ENCODE measurements around the gene SMAD6. TPM values are rescaled to one million over a fixed set of nuclear protein-coding genes. Genes with fewer than 3 reads are reported as not detected.

The SMAD6 gene
- total RNA-seq, 2 experiments from 2014 or later, result 0.07 to 0.24 TPM

- CTCF ChIA-PET, result interaction anchor here (1.7 kb wide), 1 partner anchor 35 kb away, joined by 5 read pairs; no protein-coding TSS in a partner anchor
Observed at GRCh38 chr15:66816201-66816600, 114.2 kb downstream of the SMAD6 start.

GRCh38 chr15:66819084-66819483, 117.0 kb downstream of the SMAD6 start:
- Mint-ChIP-seq H3K9me3 (no peaks in the 10 kb centered on the region), H3K27ac (no peak overlapping the region), H3K27me3 (no peaks in the 10 kb centered on the region), H3K4me1 (ENCODE audit: low read depth) (no peaks in the 10 kb centered on the region), H3K36me3 (no peaks in the 10 kb centered on the region), H3K4me3 (no peak overlapping the region)
- DNase-seq, result no peak
- CTCF ChIA-PET, result no interaction called here
- intact Hi-C loops (cut with micrococcal nuclease), result no loop called here
- POLR2A ChIA-PET, result no interaction called here

More at GRCh38 chr15:66816201-66816600, 114.2 kb downstream of the SMAD6 start:
- Mint-ChIP-seq H3K36me3 (no peaks in the 10 kb centered on the region), H3K4me3 (no peak overlapping the region), H3K27me3 (peaks cover 4% of the 10 kb centered on the region), H3K4me1 (ENCODE audit: low read depth) (no peaks in the 10 kb centered on the region), H3K9me3 (no peaks in the 10 kb centered on the region), H3K27ac (no peak overlapping the region)
- intact Hi-C loops (cut with micrococcal nuclease), result no loop called here
- DNase-seq, result no peak
- POLR2A ChIA-PET, result no interaction called here

GRCh38 chr15:66820481-66821176, 118.6 kb downstream of the SMAD6 start:
- no peaks in the 10 kb centered on the region for H3K4me1 Mint-ChIP-seq (ENCODE audit: low read depth)
- ChIA-PET CTCF (interaction anchor here (1.2 kb wide), 1 partner anchor 32 kb away, joined by 5 read pairs; no protein-coding TSS in a partner anchor), POLR2A (no interaction called here)
- no peaks in the 10 kb centered on the region for H3K27me3 Mint-ChIP-seq
- no peak for DNase-seq
- no peaks in the 10 kb centered on the region for H3K9me3 Mint-ChIP-seq
- H3K36me3 Mint-ChIP-seq, result no peaks in the 10 kb centered on the region
- no peak overlapping the region for H3K4me3 Mint-ChIP-seq
- H3K27ac Mint-ChIP-seq, result no peak overlapping the region
- intact Hi-C loops (cut with micrococcal nuclease), result no loop called here

GRCh38 chr15:66821307-66821706, 119.3 kb downstream of the SMAD6 start:
- Mint-ChIP-seq H3K36me3 (no peaks in the 10 kb centered on the region), H3K9me3 (no peaks in the 10 kb centered on the region), H3K4me3 (no peak overlapping the region), H3K27ac (no peak overlapping the region), H3K27me3 (no peaks in the 10 kb centered on the region), H3K4me1 (ENCODE audit: low read depth) (no peaks in the 10 kb centered on the region)
- ChIA-PET CTCF (interaction anchor here (1.2 kb wide), 1 partner anchor 31 kb away, joined by 5 read pairs; no protein-coding TSS in a partner anchor), POLR2A (no interaction called here)
- intact Hi-C loops (cut with micrococcal nuclease), result no loop called here
- DNase-seq, result no peak

- POLR2A ChIA-PET, result no interaction called here
- H3K4me3 Mint-ChIP-seq, result no peak overlapping the region
- H3K36me3 Mint-ChIP-seq, result no peaks in the 10 kb centered on the region
- no peaks in the 10 kb centered on the region for H3K4me1 Mint-ChIP-seq (ENCODE audit: low read depth)
- no peak overlapping the region for H3K27ac Mint-ChIP-seq
- DNase-seq, result no peak
- H3K9me3 Mint-ChIP-seq, result no peaks in the 10 kb centered on the region
- CTCF ChIA-PET, result no interaction called here
- intact Hi-C loops (cut with micrococcal nuclease), result no loop called here
- H3K27me3 Mint-ChIP-seq, result no peaks in the 10 kb centered on the region
Observed at GRCh38 chr15:66822114-66822513, 120.1 kb downstream of the SMAD6 start.

GRCh38 chr15:66822576-66822975, 120.5 kb downstream of the SMAD6 start:
- no peak overlapping the region for H3K27ac Mint-ChIP-seq
- no peaks in the 10 kb centered on the region for H3K36me3 Mint-ChIP-seq
- no peaks in the 10 kb centered on the region for H3K4me1 Mint-ChIP-seq (ENCODE audit: low read depth)
- H3K27me3 Mint-ChIP-seq, result no peaks in the 10 kb centered on the region
- no peak overlapping the region for H3K4me3 Mint-ChIP-seq
- intact Hi-C loops (cut with micrococcal nuclease), result no loop called here
- POLR2A ChIA-PET, result no interaction called here
- H3K9me3 Mint-ChIP-seq, result no peaks in the 10 kb centered on the region
- CTCF ChIA-PET, result interaction anchor here (0.8 kb wide), 1 partner anchor 18 kb away, joined by 3 read pairs; no protein-coding TSS in a partner anchor
- DNase-seq, result no peak

GRCh38 chr15:66823601-66824000, 121.6 kb downstream of the SMAD6 start:
- POLR2A ChIA-PET, result no interaction called here
- CTCF ChIA-PET, result interaction anchor here (0.8 kb wide), 1 partner anchor 19 kb away, joined by 3 read pairs; no protein-coding TSS in a partner anchor
- no peaks in the 10 kb centered on the region for H3K9me3 Mint-ChIP-seq

GRCh38 chr15:66824424-66824823, 122.4 kb downstream of the SMAD6 start:
- DNase-seq, result no peak
- Mint-ChIP-seq H3K27ac (no peak overlapping the region), H3K9me3 (no peaks in the 10 kb centered on the region), H3K4me1 (ENCODE audit: low read depth) (no peaks in the 10 kb centered on the region), H3K4me3 (no peak overlapping the region), H3K27me3 (peaks cover 2% of the 10 kb centered on the region), H3K36me3 (no peaks in the 10 kb centered on the region)
- intact Hi-C loops (cut with micrococcal nuclease), result no loop called here
- POLR2A ChIA-PET, result no interaction called here
- CTCF ChIA-PET, result interaction anchor here (4.4 kb wide), 1 partner anchor 27 kb away, joined by 18 read pairs; no protein-coding TSS in a partner anchor

More at GRCh38 chr15:66823601-66824000, 121.6 kb downstream of the SMAD6 start:
- Mint-ChIP-seq H3K4me3 (no peak overlapping the region), H3K27me3 (no peaks in the 10 kb centered on the region), H3K27ac (no peak overlapping the region), H3K36me3 (no peaks in the 10 kb centered on the region), H3K4me1 (ENCODE audit: low read depth) (no peaks in the 10 kb centered on the region)
- intact Hi-C loops (cut with micrococcal nuclease), result no loop called here
- no peak for DNase-seq

GRCh38 chr15:66825139-66825538, 123.1 kb downstream of the SMAD6 start:
- no peaks in the 10 kb centered on the region for H3K36me3 Mint-ChIP-seq
- no peak for DNase-seq
- intact Hi-C loops (cut with micrococcal nuclease), result no loop called here
- ChIA-PET POLR2A (no interaction called here), CTCF (interaction anchor here (0.7 to 4.4 kb wide), 2 partner anchors 15 to 27 kb away, joined by 3 to 18 read pairs; no protein-coding TSS in a partner anchor)
- no peak overlapping the region for H3K27ac Mint-ChIP-seq
- no peaks in the 10 kb centered on the region for H3K4me1 Mint-ChIP-seq (ENCODE audit: low read depth)
- H3K9me3 Mint-ChIP-seq, result no peaks in the 10 kb centered on the region
- H3K27me3 Mint-ChIP-seq, result peaks cover 2% of the 10 kb centered on the region
- H3K4me3 Mint-ChIP-seq, result no peak overlapping the region

- no peak overlapping the region for H3K4me3 Mint-ChIP-seq
- no peaks in the 10 kb centered on the region for H3K36me3 Mint-ChIP-seq
- intact Hi-C loops (cut with micrococcal nuclease), result no loop called here
- no peaks in the 10 kb centered on the region for H3K4me1 Mint-ChIP-seq (ENCODE audit: low read depth)
- ChIA-PET POLR2A (no interaction called here), CTCF (interaction anchor here (0.7 to 4.4 kb wide), 3 partner anchors 15 to 218 kb away, joined by 3 to 18 read pairs (median 3); no protein-coding TSS in a partner anchor)
- no peak overlapping the region for H3K27ac Mint-ChIP-seq
- no peak for DNase-seq
- peaks cover 2% of the 10 kb centered on the region for H3K27me3 Mint-ChIP-seq
- H3K9me3 Mint-ChIP-seq, result no peaks in the 10 kb centered on the region
Observed at GRCh38 chr15:66825731-66826130, 123.7 kb downstream of the SMAD6 start.

- H3K36me3 Mint-ChIP-seq, result no peaks in the 10 kb centered on the region
Observed at GRCh38 chr15:66826507-66826906, 124.5 kb downstream of the SMAD6 start.

GRCh38 chr15:66827039-66827697, 125.1 kb downstream of the SMAD6 start:
- DNase-seq, result no peak
- Mint-ChIP-seq H3K4me3 (no peak overlapping the region), H3K27me3 (peaks cover 4% of the 10 kb centered on the region), H3K36me3 (no peaks in the 10 kb centered on the region), H3K9me3 (no peaks in the 10 kb centered on the region), H3K4me1 (ENCODE audit: low read depth) (no peaks in the 10 kb centered on the region), H3K27ac (no peak overlapping the region)
- ChIA-PET POLR2A (no interaction called here), CTCF (interaction anchor here (4.4 kb wide), 1 partner anchor 24 kb away, joined by 18 read pairs; no protein-coding TSS in a partner anchor)
- intact Hi-C loops (cut with micrococcal nuclease), result no loop called here

More at GRCh38 chr15:66826507-66826906, 124.5 kb downstream of the SMAD6 start:
- intact Hi-C loops (cut with micrococcal nuclease), result no loop called here
- Mint-ChIP-seq H3K27me3 (peaks cover 4% of the 10 kb centered on the region), H3K4me1 (ENCODE audit: low read depth) (no peaks in the 10 kb centered on the region), H3K27ac (no peak overlapping the region), H3K4me3 (no peak overlapping the region), H3K9me3 (no peaks in the 10 kb centered on the region)
- ChIA-PET CTCF (interaction anchor here (1.2 to 4.4 kb wide), 2 partner anchors 25 to 219 kb away, joined by 3 to 18 read pairs; no protein-coding TSS in a partner anchor), POLR2A (no interaction called here)
- DNase-seq, result no peak
